ENCODE data around the gene IGF1. TPM values are rescaled to one million over a fixed set of nuclear protein-coding genes. Genes with fewer than 3 reads are reported as not detected.

IGF1 gene
- total and polyA plus RNA-seq, 9 of the 15 experiments (the other 6 are each of a cell fraction or from before 2014, with no cell fraction given): 3.7 to 13.9 (median 4.5) TPM

DNA sequence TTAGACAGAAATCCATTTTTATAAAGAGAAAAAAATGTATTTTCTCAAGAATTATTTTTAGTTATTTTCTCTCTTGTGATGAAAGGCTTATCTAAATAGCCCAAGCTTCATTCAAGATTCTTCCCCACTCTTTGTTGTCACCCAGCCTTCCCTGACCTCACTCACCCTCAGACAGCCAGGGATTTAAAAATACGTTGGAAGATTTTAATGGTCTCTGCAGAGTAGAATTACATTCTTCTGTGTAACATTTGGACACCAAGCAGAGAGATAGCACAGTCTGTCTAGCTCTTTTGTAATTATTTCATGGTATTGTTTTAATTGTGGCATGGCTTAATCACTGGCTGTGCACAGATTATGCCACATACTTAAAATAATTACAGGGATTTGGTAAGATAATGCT is 130.3 kb downstream of the IGF1 start:
- intact Hi-C loops (cut with micrococcal nuclease) (no loop called here), in situ Hi-C loops (cut with MboI) (no loop called here)
- DNase-seq (ENCODE audit: extremely low read depth in 1 of 4, low spot score in 3 of 4) (no peak), ATAC-seq (no peak), FAIRE-seq (no peak)
- Histone ChIP-seq H4K20me1 (replicated peaks; ENCODE audit: control insufficient read depth, insufficient read depth, low read length) (no peaks in the 10 kb centered on the region), H3K79me2 (ENCODE audit: control insufficient read depth, insufficient read depth, low read length) (no peaks in the 10 kb centered on the region), H3K36me3 (ENCODE audit: control insufficient read depth, insufficient read depth, low read length) (no peaks in the 10 kb centered on the region), H3K4me1 (replicated peaks in 1 of 2; ENCODE audit: control insufficient read depth in 2 of 2, insufficient read depth in 2 of 2, low read length in 2 of 2) (no peaks in the 10 kb centered on the region), H3K27me3 (ENCODE audit: control insufficient read depth in 2 of 2, insufficient read depth in 2 of 2, low read length in 2 of 2) (no peaks in the 10 kb centered on the region), H2AFZ (ENCODE audit: low read depth, low read length) (no peak overlapping the region), H3K4me3 (no peak overlapping the region), H3K27ac (ENCODE audit: extremely low read depth, low read depth, low read length) (no peak overlapping the region), H3K4me2 (ENCODE audit: insufficient read depth, low read length) (no peak overlapping the region), H3K9me3 (replicated peaks; ENCODE audit: control insufficient read depth, insufficient read depth, low read depth, low read length) (no peaks in the 10 kb centered on the region; the same call in none of the 2 replicates), H3K9ac (ENCODE audit: insufficient read depth in 1 of 2, low read depth in 2 of 2, low read length in 2 of 2) (no peak overlapping the region), H3K9me1 (ENCODE audit: control insufficient read depth, insufficient read depth, low read length) (no peaks in the 10 kb centered on the region)
- TF ChIP-seq KLF13 (tag; IDR thresholded peaks at IDR 0.05; ENCODE audit: borderline replicate concordance, low read depth) (no peak), CTCF (IDR thresholded peaks at IDR 0.05 in 2 of 3, conservative IDR thresholded peaks at IDR 0.05 in 1 of 3; ENCODE audit: insufficient read depth in 2 of 3, low read depth in 1 of 3, low read length in 3 of 3) (no peak), BCL6 (CRISPR knock-in tag; IDR thresholded peaks at IDR 0.05) (no peak), ZBTB8A (IDR thresholded peaks at IDR 0.05; ENCODE audit: partially characterized antibody) (no peak), TGIF2 (CRISPR knock-in tag; IDR thresholded peaks at IDR 0.05) (no peak), ZNF354B (CRISPR knock-in tag; IDR thresholded peaks at IDR 0.05) (no peak), TBL1XR1 (IDR thresholded peaks at IDR 0.05; ENCODE audit: low read length in 2 of 2) (no peak), SRSF3 (IDR thresholded peaks at IDR 0.05; ENCODE audit: insufficient read depth, low read length) (no peak), GTF2B (IDR thresholded peaks at IDR 0.05; ENCODE audit: extremely low read depth, insufficient read length) (no peak), ELF1 (tag; IDR thresholded peaks at IDR 0.05) (no peak), DDX20 (tag; IDR thresholded peaks at IDR 0.05; ENCODE audit: low read depth) (no peak)
- TF ChIP-seq, protein P1, sequence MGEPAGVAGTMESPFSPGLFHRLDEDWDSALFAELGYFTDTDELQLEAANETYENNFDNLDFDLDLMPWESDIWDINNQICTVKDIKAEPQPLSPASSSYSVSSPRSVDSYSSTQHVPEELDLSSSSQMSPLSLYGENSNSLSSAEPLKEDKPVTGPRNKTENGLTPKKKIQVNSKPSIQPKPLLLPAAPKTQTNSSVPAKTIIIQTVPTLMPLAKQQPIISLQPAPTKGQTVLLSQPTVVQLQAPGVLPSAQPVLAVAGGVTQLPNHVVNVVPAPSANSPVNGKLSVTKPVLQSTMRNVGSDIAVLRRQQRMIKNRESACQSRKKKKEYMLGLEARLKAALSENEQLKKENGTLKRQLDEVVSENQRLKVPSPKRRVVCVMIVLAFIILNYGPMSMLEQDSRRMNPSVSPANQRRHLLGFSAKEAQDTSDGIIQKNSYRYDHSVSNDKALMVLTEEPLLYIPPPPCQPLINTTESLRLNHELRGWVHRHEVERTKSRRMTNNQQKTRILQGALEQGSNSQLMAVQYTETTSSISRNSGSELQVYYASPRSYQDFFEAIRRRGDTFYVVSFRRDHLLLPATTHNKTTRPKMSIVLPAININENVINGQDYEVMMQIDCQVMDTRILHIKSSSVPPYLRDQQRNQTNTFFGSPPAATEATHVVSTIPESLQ (CRISPR knock-in tag; IDR thresholded peaks at IDR 0.05): no peak
- 21% methylated on average over 1 of the region's 1 CpG for WGBS (ENCODE audit: insufficient coverage, low coverage, missing lambda C conversion rate)
- ChIA-PET CTCF (ENCODE audit: low intra/inter-chr PET ratio) (no interaction called here), POLR2A (no interaction called here)
- BruUV-seq (replicated peaks): no TSS peak

Data from K562 (cell line).